SK-N-DZ (cell line): ENCODE results near the gene MAN1C1.
"Not testable (repeated sequence)": the region's sequence is repeated elsewhere in the genome, so short reads cannot be mapped to it uniquely, and the experiment has no call there.

Source experiments
- DNase-seq: peaks from one replicate; pipeline ENCODE4 v3.0.0-alpha.2; 2015; ENCODE audit warnings: low spot score

Gene MAN1C1

DNA sequence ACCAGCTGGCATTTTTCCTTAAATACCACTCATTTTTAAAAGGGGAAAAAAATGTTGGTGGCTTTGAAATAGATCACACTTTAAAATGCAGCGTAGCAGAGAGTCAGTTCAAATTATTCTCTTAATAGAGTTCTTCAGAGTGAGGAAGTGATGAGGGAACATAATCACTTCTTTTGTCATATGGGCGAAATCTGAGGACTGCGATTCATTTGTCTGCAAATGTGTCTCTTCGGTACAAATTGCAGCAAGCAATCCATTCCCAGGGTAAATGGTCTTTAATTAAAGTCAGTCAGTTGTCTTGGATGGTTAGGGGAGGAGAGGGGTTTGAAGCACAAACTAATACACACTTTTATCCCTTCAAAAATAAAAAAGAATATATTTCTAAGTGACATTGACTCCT, 97.4 kb downstream of the MAN1C1 start:
- DNase-seq = no peak

- no peak for DNase-seq
Observed at GRCh38 chr1:25714372-25714931, 97.9 kb downstream of the MAN1C1 start.

GRCh38 chr1:25715888-25716287, 99.3 kb downstream of the MAN1C1 start:
- DNase-seq = no peak

- no peak for DNase-seq
Observed at GRCh38 chr1:25716320-25716719, 99.7 kb downstream of the MAN1C1 start.

GRCh38 chr1:25718732-25719131, 102.1 kb downstream of the MAN1C1 start:
- no peak for DNase-seq

GRCh38 chr1:25720624-25721023, 104.0 kb downstream of the MAN1C1 start:
- no peak for DNase-seq

DNA sequence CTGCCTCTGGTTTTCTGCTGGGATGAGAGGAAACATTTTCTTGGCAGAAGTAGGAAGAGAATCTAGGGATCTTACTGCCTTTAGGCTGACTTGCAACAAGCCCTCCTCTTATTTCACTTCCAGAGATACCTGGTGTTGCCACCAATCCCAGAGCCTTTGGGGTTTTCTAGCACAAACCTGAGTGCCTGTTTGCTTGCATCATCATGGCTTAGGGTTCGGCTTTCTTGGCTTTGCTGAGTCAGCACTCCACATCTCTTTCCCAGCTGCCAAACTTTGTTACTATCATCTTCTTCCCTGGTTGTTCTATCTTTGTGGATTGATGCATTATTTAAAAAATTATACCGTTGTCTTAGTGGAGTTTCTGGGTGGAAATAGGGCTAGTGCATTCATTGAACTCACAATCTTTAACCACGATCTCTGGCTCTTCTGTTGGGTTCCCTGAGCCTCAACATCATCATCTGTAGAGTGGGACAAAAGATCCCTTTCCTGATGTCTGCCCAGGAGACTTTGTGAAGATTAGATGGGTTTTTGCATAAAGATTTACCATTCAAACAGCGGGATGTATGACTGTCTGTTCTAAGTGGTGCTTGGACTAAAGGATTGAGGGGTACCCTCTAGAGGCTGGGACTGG, 106.8 kb downstream of the MAN1C1 start:
- DNase-seq = no peak

- DNase-seq = no peak
Observed at GRCh38 chr1:25724201-25724600, 107.6 kb downstream of the MAN1C1 start.

DNA sequence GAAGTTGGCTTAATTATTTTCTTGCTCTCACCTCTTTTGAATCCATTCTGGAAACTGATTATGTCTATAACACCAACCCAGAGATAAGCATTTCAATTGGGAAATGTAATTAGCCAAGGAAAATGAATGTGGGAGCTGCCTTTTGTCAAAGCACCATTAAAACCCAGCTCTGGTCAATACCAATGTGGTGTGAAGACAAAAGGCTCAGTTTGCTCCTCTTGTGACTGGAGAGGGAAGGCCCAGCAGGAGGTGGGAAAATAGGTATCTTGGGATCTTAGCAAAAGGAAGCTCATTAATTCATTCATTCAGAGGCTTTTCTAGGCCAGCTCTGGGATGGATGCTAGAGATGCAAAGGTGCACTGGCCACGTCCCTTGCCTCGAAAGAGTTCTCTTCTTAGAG, 108.4 kb downstream of the MAN1C1 start:
- DNase-seq = peak; percentile 34

DNA sequence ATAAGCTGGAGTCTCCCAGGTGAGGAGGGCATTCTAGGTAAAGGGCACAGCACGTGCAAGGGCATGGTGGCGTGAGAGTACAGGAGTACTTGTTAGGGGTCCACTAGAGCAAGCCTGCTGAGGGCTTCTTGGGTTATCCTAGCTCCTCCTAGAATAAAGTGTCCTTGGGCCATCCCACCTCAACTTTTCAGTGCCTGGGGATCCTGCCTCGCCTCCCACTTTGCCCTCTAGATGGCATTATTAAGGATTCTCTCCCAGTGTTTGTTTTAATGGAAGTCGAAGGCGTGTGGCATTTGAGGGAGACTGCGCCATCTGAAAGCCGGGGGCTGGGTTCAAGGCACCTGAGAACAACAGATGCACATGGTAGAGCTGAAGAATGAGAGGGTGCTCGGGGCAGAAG, 108.9 kb downstream of the MAN1C1 start:
- no peak for DNase-seq

GRCh38 chr1:25727088-25727487, 110.5 kb downstream of the MAN1C1 start:
- no peak for DNase-seq

DNA sequence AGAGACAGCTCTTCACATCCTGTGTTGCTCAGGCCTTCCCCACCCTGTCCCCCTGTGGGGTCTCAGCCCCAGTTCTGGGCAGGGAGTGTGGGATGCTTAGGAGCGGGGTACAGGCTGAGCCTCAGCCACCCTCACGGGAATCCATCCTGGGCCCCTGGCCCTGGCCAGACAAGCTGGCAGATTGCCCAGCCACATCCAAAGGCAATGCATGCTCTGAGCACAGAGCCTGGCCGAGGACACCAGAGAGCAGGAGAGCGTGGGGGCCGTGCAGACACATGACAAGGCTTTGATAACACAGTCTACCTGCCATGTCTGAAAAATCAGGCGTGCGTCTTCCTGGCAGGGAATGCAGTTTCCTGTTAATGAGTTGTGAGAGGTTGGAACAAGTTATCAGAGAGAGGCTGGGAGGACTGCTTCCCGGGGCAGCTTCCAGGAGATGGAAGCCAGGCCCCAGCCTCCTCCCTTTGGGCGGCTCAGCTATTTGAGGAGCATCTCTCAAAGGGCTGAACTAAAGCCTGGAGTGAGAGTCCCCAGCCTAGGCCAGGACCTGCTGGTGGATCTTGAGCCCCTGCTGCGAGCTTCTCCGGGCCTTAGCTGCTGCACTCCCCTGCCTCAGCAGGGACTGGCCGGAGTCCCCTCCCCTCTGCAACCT, 111.2 kb downstream of the MAN1C1 start:
- DNase-seq = peak; percentile 88

DNA sequence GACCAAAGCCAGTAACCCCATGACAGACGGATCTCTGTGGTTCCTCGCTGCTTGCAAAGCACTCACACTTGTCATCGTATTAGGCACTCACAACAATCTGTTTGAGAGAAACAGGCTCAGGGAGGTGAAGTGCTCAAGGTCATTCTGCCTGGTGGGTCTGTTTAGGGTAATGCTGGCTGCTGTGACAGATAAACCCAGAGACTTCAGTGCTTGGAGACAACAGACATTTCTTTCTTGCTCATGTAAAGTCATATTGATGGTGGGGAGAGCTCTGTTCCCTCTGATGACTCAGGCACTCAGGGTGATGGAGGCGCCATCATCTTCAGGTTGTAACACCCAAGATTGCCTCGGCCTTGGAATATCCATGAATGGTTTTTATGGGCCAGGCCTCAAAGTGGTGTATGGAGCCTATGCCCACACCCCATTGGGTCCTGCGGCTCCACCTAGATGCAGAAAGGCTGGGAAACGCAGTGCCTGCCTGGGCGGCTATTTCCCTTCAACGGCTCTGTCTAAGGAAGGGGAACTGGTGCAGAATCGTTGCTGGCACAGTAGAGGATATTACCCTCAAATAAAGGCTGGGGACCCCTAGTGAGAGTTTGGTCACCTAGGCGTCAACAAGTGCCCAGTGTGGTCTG, 111.8 kb downstream of the MAN1C1 start:
- no peak for DNase-seq

- no peak for DNase-seq
Observed at GRCh38 chr1:25729045-25729444, 112.5 kb downstream of the MAN1C1 start.

DNA sequence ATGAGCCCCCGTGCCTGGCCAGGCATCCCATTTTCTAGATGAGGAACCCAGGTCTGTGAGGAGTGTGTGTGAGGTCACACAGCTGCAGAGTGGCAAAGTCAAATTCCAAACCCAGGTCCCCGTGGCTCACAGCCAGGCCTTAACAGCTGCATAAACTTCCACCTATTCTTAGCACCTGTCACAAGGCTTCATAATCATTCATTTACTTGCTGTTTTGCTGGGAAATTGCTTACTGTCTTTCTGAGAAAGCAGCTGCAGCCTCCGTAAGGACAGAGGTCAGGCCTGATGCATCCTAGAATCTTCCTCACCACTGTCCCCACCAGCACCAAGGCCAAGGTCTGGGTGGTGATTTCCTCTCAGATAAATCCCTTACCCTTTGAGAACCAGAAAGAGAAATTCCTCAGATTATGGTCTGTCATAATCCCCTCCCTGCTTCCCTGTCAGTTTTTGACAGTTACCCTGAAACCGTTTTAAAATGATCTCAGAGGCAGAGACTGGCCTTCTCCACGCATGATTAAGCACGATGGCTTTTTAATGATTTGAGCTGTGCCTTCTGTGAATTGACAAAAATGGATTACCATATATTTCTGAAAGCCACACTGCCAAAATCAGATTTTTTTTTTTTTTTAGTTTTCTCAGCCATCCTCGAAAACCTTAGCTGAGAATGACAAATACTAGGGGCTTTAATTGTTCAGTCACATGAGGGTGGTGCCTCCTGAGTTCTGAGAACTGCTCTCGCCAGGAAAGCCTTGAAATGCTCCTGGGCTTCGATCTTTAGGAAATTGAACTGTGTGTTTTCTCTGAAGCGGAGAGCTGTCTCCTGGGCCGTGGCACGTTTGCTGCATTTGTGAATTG, 113.4 kb downstream of the MAN1C1 start:
- DNase-seq = no peak

DNA sequence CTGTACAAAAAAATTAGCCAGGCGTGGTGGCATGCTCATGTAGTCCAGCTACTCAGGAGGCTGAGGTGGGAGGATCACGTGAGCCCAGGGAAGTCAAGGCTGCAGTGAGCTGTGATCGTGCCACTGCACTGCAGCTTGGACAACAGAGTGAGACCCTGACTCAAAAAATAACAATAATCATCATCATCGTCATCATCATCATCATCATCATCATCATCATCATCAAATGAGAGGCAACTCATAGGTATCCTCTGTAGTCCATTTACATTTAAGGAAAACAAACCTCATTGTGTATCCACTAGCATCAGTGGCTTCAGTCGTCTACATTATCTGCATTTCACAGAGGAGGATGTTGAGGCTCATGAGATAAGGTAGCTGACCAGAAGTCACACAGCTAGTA, 114.6 kb downstream of the MAN1C1 start:
- no peak for DNase-seq

GRCh38 chr1:25731626-25732370, 115.2 kb downstream of the MAN1C1 start:
- DNase-seq = peak; percentile 60

DNA sequence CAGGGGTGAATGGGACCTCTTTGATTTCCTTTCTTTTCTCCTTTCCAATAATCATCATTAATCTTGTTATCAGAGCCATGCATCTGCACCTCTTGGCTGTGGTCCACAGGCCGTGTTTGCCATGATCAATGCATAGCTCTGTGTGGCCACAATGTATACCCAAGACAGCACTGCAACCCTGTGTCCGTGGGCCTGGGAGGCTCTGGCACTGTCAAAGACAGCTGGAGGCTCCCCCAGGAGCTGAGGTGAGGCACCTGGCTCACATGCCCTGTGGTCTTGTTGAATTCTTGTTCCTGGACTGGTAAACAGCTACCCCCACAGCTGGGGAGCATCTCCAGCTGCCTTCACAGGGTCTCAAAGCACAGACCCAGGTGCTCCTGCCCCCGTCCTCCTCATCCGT, 116.2 kb downstream of the MAN1C1 start:
- no peak for DNase-seq

- DNase-seq = no peak
Observed at GRCh38 chr1:25733271-25733670, 116.7 kb downstream of the MAN1C1 start.

GRCh38 chr1:25734991-25735390, 118.4 kb downstream of the MAN1C1 start:
- not testable (repeated sequence) for DNase-seq

- DNase-seq = no peak
Observed at GRCh38 chr1:25735956-25736529, 119.5 kb downstream of the MAN1C1 start.
